PC-9 (cell line): ENCODE results near the gene ZNF525.

Experiments
- EZH2 ChIP-seq: fragments of 200-600 bp; sonication (generic); IDR thresholded peaks from 2 replicates; pipeline ENCODE4 v1.8.0; 2017; ENCODE audit warnings: antibody characterized with exemption, low read depth
- TF ChIP-seq, protein P1 (sequence below): fragments of 200-600 bp; sonication (generic); conservative IDR thresholded peaks from 2 replicates; pipeline ENCODE4 v1.6.1; 2017; ENCODE audit warnings: mixed run types, antibody characterized with exemption, mild to moderate bottlenecking, moderate library complexity

DNA sequence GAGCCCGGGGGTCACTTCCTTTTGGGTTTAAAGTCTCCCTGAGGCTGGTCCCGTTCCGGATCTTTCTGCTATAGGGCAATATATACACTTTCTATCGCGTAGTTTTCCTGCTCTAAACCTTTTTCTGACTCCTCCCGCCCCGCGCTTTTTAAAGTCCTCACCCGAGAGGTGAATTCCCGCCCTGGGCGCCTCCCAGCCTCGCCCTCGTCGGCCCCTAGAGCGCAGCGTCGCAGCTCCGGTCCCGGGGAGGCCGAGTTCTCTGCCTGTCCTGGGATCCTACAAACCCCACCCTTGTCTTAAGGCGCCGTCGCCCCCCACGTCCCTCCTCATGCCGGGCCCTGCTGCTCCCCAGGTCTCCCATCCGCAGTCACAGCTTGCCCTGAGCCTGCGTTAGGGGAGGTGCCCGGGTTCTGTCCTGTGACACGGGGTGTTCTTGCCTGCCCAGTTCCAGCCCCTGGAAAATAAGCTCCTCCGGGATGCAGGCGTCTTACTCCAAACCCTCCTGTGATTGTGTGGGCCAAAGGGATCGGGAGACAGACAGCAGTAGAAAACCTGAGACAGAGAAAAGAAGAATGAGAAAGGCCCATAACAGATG, 491 bp downstream of the ZNF525 start:
- TF ChIP-seq, protein P1, sequence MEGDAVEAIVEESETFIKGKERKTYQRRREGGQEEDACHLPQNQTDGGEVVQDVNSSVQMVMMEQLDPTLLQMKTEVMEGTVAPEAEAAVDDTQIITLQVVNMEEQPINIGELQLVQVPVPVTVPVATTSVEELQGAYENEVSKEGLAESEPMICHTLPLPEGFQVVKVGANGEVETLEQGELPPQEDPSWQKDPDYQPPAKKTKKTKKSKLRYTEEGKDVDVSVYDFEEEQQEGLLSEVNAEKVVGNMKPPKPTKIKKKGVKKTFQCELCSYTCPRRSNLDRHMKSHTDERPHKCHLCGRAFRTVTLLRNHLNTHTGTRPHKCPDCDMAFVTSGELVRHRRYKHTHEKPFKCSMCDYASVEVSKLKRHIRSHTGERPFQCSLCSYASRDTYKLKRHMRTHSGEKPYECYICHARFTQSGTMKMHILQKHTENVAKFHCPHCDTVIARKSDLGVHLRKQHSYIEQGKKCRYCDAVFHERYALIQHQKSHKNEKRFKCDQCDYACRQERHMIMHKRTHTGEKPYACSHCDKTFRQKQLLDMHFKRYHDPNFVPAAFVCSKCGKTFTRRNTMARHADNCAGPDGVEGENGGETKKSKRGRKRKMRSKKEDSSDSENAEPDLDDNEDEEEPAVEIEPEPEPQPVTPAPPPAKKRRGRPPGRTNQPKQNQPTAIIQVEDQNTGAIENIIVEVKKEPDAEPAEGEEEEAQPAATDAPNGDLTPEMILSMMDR = no peak
- TF ChIP-seq EZH2 = no peak
